ENCODE results near the gene HSD3B1.

The HSD3B1 gene

GRCh38 chr1:119506941-119507340, at the start of gene HSD3B1:
HSD3B1 (plus strand) TSS chr1:119507210; CDS start chr1:119507477, 267 bp downstream.
- no peak for DNase-seq

- DNase-seq = no peak
Observed at GRCh38 chr1:119462964-119463363, 44.0 kb upstream of the HSD3B1 start.

GRCh38 chr1:119463569-119463968, 43.4 kb upstream of the HSD3B1 start:
- DNase-seq = no peak

- DNase-seq = no peak
Observed at GRCh38 chr1:119466445-119466844, 40.6 kb upstream of the HSD3B1 start.

GRCh38 chr1:119467219-119467618, 39.8 kb upstream of the HSD3B1 start:
- no peak for DNase-seq

GRCh38 chr1:119467857-119468668, 38.9 kb upstream of the HSD3B1 start:
- DNase-seq = no peak

GRCh38 chr1:119469741-119470140, 37.3 kb upstream of the HSD3B1 start:
- DNase-seq = no peak

- DNase-seq = no peak
Observed at GRCh38 chr1:119470377-119470776, 36.6 kb upstream of the HSD3B1 start.

GRCh38 chr1:119470958-119471357, 36.1 kb upstream of the HSD3B1 start:
- DNase-seq = no peak

GRCh38 chr1:119471566-119471965, 35.4 kb upstream of the HSD3B1 start:
- no peak for DNase-seq

GRCh38 chr1:119472080-119472818, 34.8 kb upstream of the HSD3B1 start:
- no peak for DNase-seq

GRCh38 chr1:119472819-119473175, 34.2 kb upstream of the HSD3B1 start:
- no peak for DNase-seq

- peak; percentile 71 for DNase-seq
Observed at GRCh38 chr1:119475866-119476439, 31.1 kb upstream of the HSD3B1 start.

GRCh38 chr1:119477710-119478109, 29.3 kb upstream of the HSD3B1 start:
- DNase-seq = no peak

- no peak for DNase-seq
Observed at GRCh38 chr1:119480175-119480574, 26.8 kb upstream of the HSD3B1 start.

GRCh38 chr1:119481951-119482350, 25.1 kb upstream of the HSD3B1 start:
- no peak for DNase-seq

- no peak for DNase-seq
Observed at GRCh38 chr1:119482517-119483425, 24.2 kb upstream of the HSD3B1 start.

GRCh38 chr1:119483441-119484200, 23.4 kb upstream of the HSD3B1 start:
- DNase-seq = no peak

- DNase-seq = no peak
Observed at GRCh38 chr1:119485201-119485600, 21.8 kb upstream of the HSD3B1 start.

GRCh38 chr1:119488216-119488615, 18.8 kb upstream of the HSD3B1 start:
- no peak for DNase-seq

GRCh38 chr1:119489201-119489600, 17.8 kb upstream of the HSD3B1 start:
- DNase-seq = no peak

GRCh38 chr1:119490925-119491324, 16.1 kb upstream of the HSD3B1 start:
- DNase-seq = no peak
